ENCODE results near the gene PRKCI.

GRCh38 chr3:170296703-170297102, 74.5 kb downstream of the PRKCI start:
- TF ChIP-seq POLR2A (IDR thresholded peaks at IDR 0.05; ENCODE audit: low read depth, low read length) = no peak
- TF ChIP-seq TAF1 (IDR thresholded peaks at IDR 0.05; ENCODE audit: borderline replicate concordance, low read depth, low read length) = no peak
